ENCODE results near the gene BDP1.
"Not testable (repeated sequence)": the region's sequence is repeated elsewhere in the genome, so short reads cannot be mapped to it uniquely, and the experiment has no call there.

The BDP1 gene

DNA sequence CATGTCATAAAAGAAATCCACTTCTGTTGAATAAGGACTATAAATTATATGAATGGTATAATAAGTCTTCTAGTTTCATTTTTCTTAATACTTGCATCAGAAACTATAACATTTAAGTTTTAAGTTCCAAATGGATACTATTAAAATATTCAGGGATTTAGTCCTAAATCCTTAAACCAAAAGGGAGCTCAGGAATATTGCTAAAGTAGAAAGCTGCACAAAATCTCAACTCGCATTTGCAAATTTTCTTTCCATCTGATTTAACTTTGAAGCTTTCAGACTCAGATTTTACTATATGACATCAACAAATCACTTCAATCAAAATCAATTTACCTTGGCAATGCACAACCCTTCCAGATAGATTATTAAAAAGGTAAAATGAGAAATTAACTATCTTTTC lies 10.4 kb upstream of the BDP1 start:
- not testable (repeated sequence) for H3K4me1 ChIP-seq (ENCODE audit: control insufficient read depth, insufficient read depth, low read length); H3K27me3 ChIP-seq (ENCODE audit: control insufficient read depth in 1 of 2, insufficient read depth in 2 of 2, low read length in 2 of 2); H3K36me3 ChIP-seq (ENCODE audit: control insufficient read depth in 2 of 2, insufficient read depth in 2 of 2, low read length in 2 of 2); H3K9me3 ChIP-seq (ENCODE audit: control insufficient read depth in 2 of 2, low read length in 2 of 2); H3K4me3 ChIP-seq (ENCODE audit: low read length in 2 of 2); H3K9ac ChIP-seq (ENCODE audit: low read length in 2 of 2); H3K27ac ChIP-seq (ENCODE audit: low read length)

DNA sequence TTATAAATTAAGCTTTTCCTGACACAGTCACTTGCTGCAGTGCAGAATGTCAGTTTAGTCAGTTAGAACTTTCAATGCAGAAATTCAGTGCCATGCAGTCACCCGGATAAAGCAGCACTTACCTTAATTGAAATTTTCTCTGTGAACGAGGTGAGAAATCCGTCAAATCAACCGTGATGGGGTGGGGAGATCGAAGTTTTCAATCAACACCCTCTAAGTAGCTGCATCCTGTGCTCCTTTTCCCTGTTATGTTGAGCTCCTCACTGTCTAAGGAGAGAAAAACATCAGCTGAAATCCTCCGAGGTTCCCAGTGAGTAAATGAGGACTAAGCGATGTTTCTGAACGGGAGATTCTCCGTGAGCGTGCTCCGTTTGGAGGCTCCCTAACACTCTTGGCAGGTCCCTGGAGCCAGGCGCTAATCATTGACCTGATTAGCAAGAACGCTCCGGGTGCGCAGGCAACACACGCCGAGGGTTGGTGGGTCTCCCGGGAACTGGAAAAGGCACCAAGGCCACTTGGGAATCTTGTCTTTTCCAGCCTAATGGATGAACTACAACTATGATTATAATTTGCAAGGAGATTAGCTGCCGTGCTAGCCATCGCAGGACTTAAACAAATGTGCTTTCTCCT lies 9.8 kb upstream of the BDP1 start:
- H3K9me3 ChIP-seq (ENCODE audit: control insufficient read depth in 2 of 2, low read length in 2 of 2); H3K9ac ChIP-seq (ENCODE audit: low read length in 2 of 2); H3K4me1 ChIP-seq (ENCODE audit: control insufficient read depth, insufficient read depth, low read length); H3K4me3 ChIP-seq (ENCODE audit: low read length in 2 of 2); H3K36me3 ChIP-seq (ENCODE audit: control insufficient read depth in 2 of 2, insufficient read depth in 2 of 2, low read length in 2 of 2); H3K27me3 ChIP-seq (ENCODE audit: control insufficient read depth in 1 of 2, insufficient read depth in 2 of 2, low read length in 2 of 2); H3K27ac ChIP-seq (ENCODE audit: low read length): not testable (repeated sequence)

- H3K27ac ChIP-seq (ENCODE audit: low read length), result not testable (repeated sequence)
These were observed 8.8 kb upstream of the BDP1 start for GRCh38 chr5:71446540-71447216.

GRCh38 chr5:71447218-71447808 lies 8.1 kb upstream of the BDP1 start:
- not testable (repeated sequence) for H3K9me3 ChIP-seq (ENCODE audit: control insufficient read depth in 2 of 2, low read length in 2 of 2); H3K9ac ChIP-seq (ENCODE audit: low read length in 2 of 2); H3K27ac ChIP-seq (ENCODE audit: low read length); H3K4me1 ChIP-seq (ENCODE audit: control insufficient read depth, insufficient read depth, low read length); H3K36me3 ChIP-seq (ENCODE audit: control insufficient read depth in 2 of 2, insufficient read depth in 2 of 2, low read length in 2 of 2); H3K4me3 ChIP-seq (ENCODE audit: low read length in 2 of 2); H3K27me3 ChIP-seq (ENCODE audit: control insufficient read depth in 1 of 2, insufficient read depth in 2 of 2, low read length in 2 of 2)

More at GRCh38 chr5:71446540-71447216, 8.8 kb upstream of the BDP1 start:
- not testable (repeated sequence) for H3K4me1 ChIP-seq (ENCODE audit: control insufficient read depth, insufficient read depth, low read length); H3K4me3 ChIP-seq (ENCODE audit: low read length in 2 of 2); H3K36me3 ChIP-seq (ENCODE audit: control insufficient read depth in 2 of 2, insufficient read depth in 2 of 2, low read length in 2 of 2); H3K9me3 ChIP-seq (ENCODE audit: control insufficient read depth in 2 of 2, low read length in 2 of 2); H3K27me3 ChIP-seq (ENCODE audit: control insufficient read depth in 1 of 2, insufficient read depth in 2 of 2, low read length in 2 of 2); H3K9ac ChIP-seq (ENCODE audit: low read length in 2 of 2)

DNA sequence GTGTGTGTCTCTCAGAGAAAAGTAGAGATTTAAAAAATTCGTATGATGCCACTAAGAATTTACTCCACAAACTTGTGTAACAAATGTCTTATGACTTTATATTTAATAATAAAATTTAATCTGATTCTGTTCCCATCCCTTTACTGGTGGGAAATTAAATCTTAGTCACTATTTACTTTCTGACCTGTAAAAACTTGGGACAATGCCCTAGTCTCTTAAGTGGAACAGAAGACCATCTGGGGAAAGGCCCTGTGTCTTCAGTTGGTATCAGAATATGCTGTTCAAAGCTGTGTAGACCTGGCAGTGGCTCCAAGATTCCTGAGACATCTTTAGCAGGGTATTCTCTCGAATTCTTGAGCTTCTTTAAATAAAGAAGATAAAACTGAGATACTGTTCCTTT lies 2.6 kb upstream of the BDP1 start:
- Histone ChIP-seq H3K27me3 (ENCODE audit: control insufficient read depth in 1 of 2, insufficient read depth in 2 of 2, low read length in 2 of 2) (peaks cover 0 to under 1% of the 10 kb centered on the region in 2 donors), H3K36me3 (ENCODE audit: control insufficient read depth in 2 of 2, insufficient read depth in 2 of 2, low read length in 2 of 2) (no peaks in the 10 kb centered on the region), H3K4me3 (ENCODE audit: low read length in 2 of 2) (no peak overlapping the region), H3K4me1 (ENCODE audit: control insufficient read depth, insufficient read depth, low read length) (peaks cover 12% of the 10 kb centered on the region), H3K9ac (ENCODE audit: low read length in 2 of 2) (no peak overlapping the region), H3K27ac (ENCODE audit: low read length) (no peak overlapping the region), H3K9me3 (ENCODE audit: control insufficient read depth in 2 of 2, low read length in 2 of 2) (no peaks in the 10 kb centered on the region)

DNA sequence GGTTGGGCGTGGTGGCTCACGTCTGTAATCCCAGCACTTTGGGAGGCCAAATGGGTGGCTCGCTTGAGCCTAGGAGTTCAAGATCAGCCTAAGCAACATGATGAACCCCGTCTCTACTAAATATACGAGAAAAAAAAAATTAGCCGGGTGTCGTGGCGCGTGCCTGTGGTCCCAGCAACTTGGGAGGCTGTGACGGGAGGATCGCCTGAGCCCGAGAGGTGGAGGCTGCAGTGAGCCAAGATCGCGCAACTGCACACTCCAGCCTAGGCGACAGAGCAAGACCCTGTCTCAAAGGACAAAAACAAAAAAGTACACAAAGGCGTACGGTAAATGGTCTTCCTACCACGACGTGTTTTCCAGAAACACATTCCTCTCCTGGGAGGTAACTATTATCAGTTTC lies 538 bp upstream of the BDP1 start:
- Histone ChIP-seq H3K4me3 (ENCODE audit: low read length in 2 of 2) (peak overlapping the region; percentile 94 to 96), H3K9me3 (ENCODE audit: control insufficient read depth in 2 of 2, low read length in 2 of 2) (no peaks in the 10 kb centered on the region), H3K9ac (ENCODE audit: low read length in 2 of 2) (peak overlapping the region; percentile 85 to 91), H3K4me1 (ENCODE audit: control insufficient read depth, insufficient read depth, low read length) (peaks cover 12% of the 10 kb centered on the region), H3K36me3 (ENCODE audit: control insufficient read depth in 2 of 2, insufficient read depth in 2 of 2, low read length in 2 of 2) (peaks cover 0 to 5% of the 10 kb centered on the region in 2 donors), H3K27ac (ENCODE audit: low read length) (peak overlapping the region; percentile 82), H3K27me3 (ENCODE audit: control insufficient read depth in 1 of 2, insufficient read depth in 2 of 2, low read length in 2 of 2) (no peaks in the 10 kb centered on the region)

DNA sequence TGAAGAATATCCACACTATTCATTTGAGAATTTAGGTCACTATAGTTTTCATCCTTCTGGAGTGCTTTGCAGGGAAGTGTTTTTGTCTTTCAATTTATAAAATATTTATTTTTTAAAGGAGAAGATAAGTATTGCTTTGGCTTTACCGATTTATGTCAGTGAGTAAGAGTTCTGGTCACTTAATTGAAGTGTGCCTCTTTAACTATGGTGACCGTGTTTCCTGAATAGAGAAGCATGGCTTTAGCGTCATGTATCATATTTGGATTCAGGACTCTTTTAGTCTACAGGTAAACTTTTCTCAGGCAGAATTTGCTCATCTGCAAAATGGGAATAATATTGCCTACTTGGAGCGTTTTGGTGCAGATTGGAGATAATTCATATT lies 902 bp downstream of the BDP1 start:
- Histone ChIP-seq H3K27me3 (ENCODE audit: control insufficient read depth in 1 of 2, insufficient read depth in 2 of 2, low read length in 2 of 2) (no peaks in the 10 kb centered on the region), H3K9me3 (ENCODE audit: control insufficient read depth in 2 of 2, low read length in 2 of 2) (no peaks in the 10 kb centered on the region), H3K4me3 (ENCODE audit: low read length in 2 of 2) (peak overlapping the region; percentile 94 to 96), H3K36me3 (ENCODE audit: control insufficient read depth in 2 of 2, insufficient read depth in 2 of 2, low read length in 2 of 2) (peaks cover 0 to 9% of the 10 kb centered on the region in 2 donors), H3K27ac (ENCODE audit: low read length) (peak overlapping the region; percentile 82), H3K9ac (ENCODE audit: low read length in 2 of 2) (peak overlapping the region; percentile 85 to 91), H3K4me1 (ENCODE audit: control insufficient read depth, insufficient read depth, low read length) (peaks cover 12% of the 10 kb centered on the region)

GRCh38 chr5:71457106-71457505 lies 1.7 kb downstream of the BDP1 start:
- Histone ChIP-seq H3K4me1 (ENCODE audit: control insufficient read depth, insufficient read depth, low read length) (peaks cover 12% of the 10 kb centered on the region), H3K9me3 (ENCODE audit: control insufficient read depth in 2 of 2, low read length in 2 of 2) (no peaks in the 10 kb centered on the region), H3K9ac (ENCODE audit: low read length in 2 of 2) (peak overlapping the region in 1 of 2 donors; percentile 26), H3K27ac (ENCODE audit: low read length) (no peak overlapping the region), H3K27me3 (ENCODE audit: control insufficient read depth in 1 of 2, insufficient read depth in 2 of 2, low read length in 2 of 2) (no peaks in the 10 kb centered on the region), H3K4me3 (ENCODE audit: low read length in 2 of 2) (peak overlapping the region in 1 of 2 donors; percentile 94), H3K36me3 (ENCODE audit: control insufficient read depth in 2 of 2, insufficient read depth in 2 of 2, low read length in 2 of 2) (peaks cover 5 to 10% of the 10 kb centered on the region in 2 donors)

DNA sequence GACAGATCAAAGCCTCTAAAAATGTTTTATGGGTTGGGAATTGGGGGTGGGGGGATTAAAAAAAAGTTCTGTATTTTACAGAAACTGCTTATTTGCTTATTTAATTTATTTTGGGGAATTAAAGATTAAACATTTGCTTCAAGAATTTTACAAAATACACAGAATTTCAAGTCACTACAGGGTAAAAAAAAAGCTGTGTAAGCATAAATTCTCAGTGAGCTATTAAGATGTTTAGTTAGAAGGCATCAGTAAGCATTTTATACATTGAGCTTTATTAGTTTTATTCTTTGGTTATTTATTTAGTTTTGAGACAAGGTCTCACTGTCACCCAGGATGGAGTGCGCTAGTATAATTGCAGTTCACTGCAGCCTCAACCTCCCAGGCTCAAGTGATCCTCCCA lies 5.2 kb downstream of the BDP1 start:
- Histone ChIP-seq H3K27me3 (ENCODE audit: control insufficient read depth in 1 of 2, insufficient read depth in 2 of 2, low read length in 2 of 2) (no peaks in the 10 kb centered on the region), H3K27ac (ENCODE audit: low read length) (no peak overlapping the region), H3K4me3 (ENCODE audit: low read length in 2 of 2) (no peak overlapping the region), H3K36me3 (ENCODE audit: control insufficient read depth in 2 of 2, insufficient read depth in 2 of 2, low read length in 2 of 2) (peaks cover 21 to 25% of the 10 kb centered on the region in 2 donors), H3K9ac (ENCODE audit: low read length in 2 of 2) (no peak overlapping the region), H3K4me1 (ENCODE audit: control insufficient read depth, insufficient read depth, low read length) (peaks cover 5% of the 10 kb centered on the region), H3K9me3 (ENCODE audit: control insufficient read depth in 2 of 2, low read length in 2 of 2) (no peaks in the 10 kb centered on the region)

DNA sequence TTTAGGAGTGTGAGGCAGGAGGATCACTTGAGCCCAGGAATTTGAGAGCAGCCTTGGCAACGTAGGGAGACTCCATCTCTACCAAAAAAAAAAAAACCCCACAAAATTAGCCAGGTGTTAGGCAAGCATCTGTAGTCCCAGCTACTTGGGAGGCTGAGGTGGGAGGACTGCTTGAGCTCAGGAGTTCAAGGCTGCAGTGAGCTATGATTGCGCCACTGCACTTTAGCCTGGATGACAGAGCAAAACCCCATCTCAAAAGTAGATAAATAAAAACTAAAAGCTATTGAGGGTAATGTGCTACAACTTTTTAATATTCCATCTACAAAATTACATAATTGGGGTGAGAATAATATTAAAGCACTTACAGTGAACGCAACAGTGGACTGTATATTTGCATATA lies 5.9 kb downstream of the BDP1 start:
- no peaks in the 10 kb centered on the region for H3K27me3 ChIP-seq (ENCODE audit: control insufficient read depth in 1 of 2, insufficient read depth in 2 of 2, low read length in 2 of 2)
- H3K9ac ChIP-seq (ENCODE audit: low read length in 2 of 2), result no peak overlapping the region
- H3K9me3 ChIP-seq (ENCODE audit: control insufficient read depth in 2 of 2, low read length in 2 of 2), result no peaks in the 10 kb centered on the region
- H3K27ac ChIP-seq (ENCODE audit: low read length), result no peak overlapping the region
- peaks cover 5% of the 10 kb centered on the region for H3K4me1 ChIP-seq (ENCODE audit: control insufficient read depth, insufficient read depth, low read length)
- no peak overlapping the region for H3K4me3 ChIP-seq (ENCODE audit: low read length in 2 of 2)
- H3K36me3 ChIP-seq (ENCODE audit: control insufficient read depth in 2 of 2, insufficient read depth in 2 of 2, low read length in 2 of 2), result peaks cover 26 to 29% of the 10 kb centered on the region in 2 donors

DNA sequence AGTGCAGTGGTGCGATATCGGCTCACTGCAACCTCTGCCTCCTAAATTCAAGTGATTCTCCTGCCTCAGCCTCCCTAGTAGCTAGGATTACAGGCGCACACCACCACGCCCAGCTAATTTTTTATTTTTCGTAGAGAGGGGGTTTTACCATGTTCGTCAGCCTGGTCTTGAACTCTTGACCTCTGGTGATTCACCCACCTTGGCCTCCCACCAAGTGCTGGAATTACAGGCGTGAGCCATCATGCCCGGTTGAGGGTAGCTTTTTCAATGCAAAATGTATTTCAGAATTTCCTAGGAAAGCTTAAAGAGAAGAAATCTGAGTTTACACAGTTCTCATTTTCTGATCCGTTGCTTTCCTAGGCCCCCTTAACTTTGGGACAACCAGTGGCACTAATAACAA lies 15.7 kb downstream of the BDP1 start:
- peaks cover 19 to 28% of the 10 kb centered on the region in 2 donors for H3K36me3 ChIP-seq (ENCODE audit: control insufficient read depth in 2 of 2, insufficient read depth in 2 of 2, low read length in 2 of 2)
- H3K9ac ChIP-seq (ENCODE audit: low read length in 2 of 2), result no peak overlapping the region

More for the DNA sequence above, 15.7 kb downstream of the BDP1 start:
- Histone ChIP-seq H3K27me3 (ENCODE audit: control insufficient read depth in 1 of 2, insufficient read depth in 2 of 2, low read length in 2 of 2) (no peaks in the 10 kb centered on the region), H3K9me3 (ENCODE audit: control insufficient read depth in 2 of 2, low read length in 2 of 2) (no peaks in the 10 kb centered on the region), H3K4me1 (ENCODE audit: control insufficient read depth, insufficient read depth, low read length) (no peaks in the 10 kb centered on the region), H3K27ac (ENCODE audit: low read length) (no peak overlapping the region), H3K4me3 (ENCODE audit: low read length in 2 of 2) (no peak overlapping the region)

All from stomach smooth muscle (tissue), 2 donors.